DOHH2 (cell line): Measurements from ENCODE around the gene ABITRAM.

ENCODE experiments used
- H3F3A ChIP-seq: fragments of 200-600 bp; sonication (generic), shearing (Covaris generic); 2 replicates; pipeline ENCODE4 v1.6.0; 2016; ENCODE audit warnings: antibody characterized with exemption, mild to moderate bottlenecking; ENCODE audit not compliant: control insufficient read depth, insufficient read depth
- H3K27ac ChIP-seq: fragments of 200-600 bp; sonication (generic); 2 replicates; pipeline ENCODE4 v1.5.1; 2014; ENCODE audit warnings: low read depth, mild to moderate bottlenecking, low read length, moderate library complexity
- H3K27me3 ChIP-seq: fragments of 200-600 bp; sonication (generic); 2 replicates; pipeline ENCODE4 v1.6.1; 2014; ENCODE audit warnings: mild to moderate bottlenecking, low read length, mixed read lengths; ENCODE audit not compliant: control insufficient read depth
- H3K36me3 ChIP-seq: fragments of 200-600 bp; sonication (generic); 2 replicates; pipeline ENCODE4 v1.6.1; 2014; ENCODE audit warnings: mild to moderate bottlenecking, low read length, moderate library complexity, mixed read lengths; ENCODE audit not compliant: control insufficient read depth
- H3K4me1 ChIP-seq: fragments of 200-600 bp; sonication (generic); 2 replicates; pipeline ENCODE4 v1.6.1; 2014; ENCODE audit warnings: mild to moderate bottlenecking, low read length, mixed read lengths; ENCODE audit not compliant: control insufficient read depth
- H3K4me2 ChIP-seq: fragments of 200-600 bp; sonication (generic); 2 replicates; pipeline ENCODE4 v1.6.0; 2014; ENCODE audit warnings: mild to moderate bottlenecking, low read length, moderate library complexity
- H3K4me3 ChIP-seq: fragments of 200-600 bp; sonication (generic); 2 replicates; pipeline ENCODE4 v1.5.1; 2014; ENCODE audit warnings: mild to moderate bottlenecking, low read length, mixed read lengths
- H3K79me2 ChIP-seq: fragments of 200-600 bp; sonication (generic); 2 replicates; pipeline ENCODE4 v1.6.1; 2014; ENCODE audit warnings: mild to moderate bottlenecking, low read length, mixed read lengths; ENCODE audit not compliant: control insufficient read depth
- H3K9me2 ChIP-seq: fragments of 200-600 bp; sonication (generic); replicated peaks from 2 replicates; pipeline ENCODE4 v1.6.1; 2014; ENCODE audit warnings: mild to moderate bottlenecking, low read length, mixed read lengths; ENCODE audit not compliant: control insufficient read depth
- H3K9me3 ChIP-seq: fragments of 200-600 bp; sonication (generic); 2 replicates; pipeline ENCODE4 v1.6.1; 2014; ENCODE audit warnings: antibody characterized with exemption, low read length, mixed read lengths; ENCODE audit not compliant: control insufficient read depth, insufficient read depth
- H4K20me1 ChIP-seq: fragments of 200-600 bp; sonication (generic); 2 replicates; pipeline ENCODE4 v1.6.0; 2014; ENCODE audit warnings: low read depth, mild to moderate bottlenecking, antibody characterized with exemption, low read length, moderate library complexity; ENCODE audit not compliant: control insufficient read depth, insufficient read depth
- EZH2phosphoT487 ChIP-seq: fragments of 200-600 bp; sonication (generic); IDR thresholded peaks from 2 replicates; pipeline ENCODE4 v1.6.1; 2017; ENCODE audit warnings: borderline replicate concordance, mild to moderate bottlenecking, antibody characterized with exemption, low read length, moderate library complexity, mixed read lengths
- TF ChIP-seq, protein P1 (sequence below): fragments of 200-600 bp; sonication (generic); IDR thresholded peaks from one replicate; pipeline ENCODE4 v1.5.1; 2014; ENCODE audit warnings: antibody characterized with exemption, mild to moderate bottlenecking, low read depth, low read length; ENCODE audit not compliant: poor library complexity, severe bottlenecking

Gene ABITRAM

DNA sequence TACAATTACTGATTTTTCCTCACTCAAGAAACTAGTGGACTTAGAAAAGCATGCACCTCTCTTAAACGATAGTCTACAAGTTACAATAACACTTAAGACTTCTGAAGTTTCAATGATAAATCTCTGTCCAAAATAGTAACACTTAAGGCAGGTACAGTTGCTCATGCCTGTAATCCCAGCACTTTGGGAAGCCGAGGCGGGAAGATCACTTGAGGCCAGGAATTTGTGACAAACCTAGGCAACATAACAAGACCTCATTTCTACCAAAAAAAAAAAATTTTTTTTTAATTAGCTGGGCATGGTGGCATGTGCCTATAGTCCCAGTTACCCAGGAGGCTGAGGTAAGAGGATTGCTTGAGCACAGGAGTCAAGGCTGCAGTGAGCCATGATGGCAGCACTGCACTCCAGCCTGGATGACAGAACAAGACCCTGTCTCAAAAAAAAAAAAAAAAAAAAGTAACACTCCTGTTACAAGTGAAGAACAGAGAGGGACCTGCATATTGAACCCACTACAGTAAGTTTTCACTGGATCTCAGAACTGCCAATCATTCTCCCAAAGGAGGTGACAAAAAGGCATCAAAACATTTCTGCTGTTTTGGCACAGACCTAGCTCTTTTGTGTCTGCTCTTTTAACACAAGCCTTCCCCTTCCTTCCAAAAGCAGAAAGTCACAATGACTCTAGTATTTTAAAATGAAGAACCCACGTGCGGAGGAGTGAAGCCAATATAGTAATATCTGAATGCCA is 3.5 kb downstream of the ABITRAM start:
- Histone ChIP-seq H3K27ac (no peak overlapping the region), H3K9me3 (no peaks in the 10 kb centered on the region), H3K27me3 (no peaks in the 10 kb centered on the region), H3K4me2 (no peak overlapping the region), H4K20me1 (no peaks in the 10 kb centered on the region; the same call in 1 of the 2 replicates), H3K36me3 (peaks cover 33% of the 10 kb centered on the region), H3K9me2 (no peaks in the 10 kb centered on the region), H3K79me2 (peaks cover 25% of the 10 kb centered on the region), H3K4me1 (peaks cover 7% of the 10 kb centered on the region), H3F3A (no peaks in the 10 kb centered on the region), H3K4me3 (no peak overlapping the region)
- TF ChIP-seq EZH2phosphoT487 = no peak
- TF ChIP-seq, protein P1, sequence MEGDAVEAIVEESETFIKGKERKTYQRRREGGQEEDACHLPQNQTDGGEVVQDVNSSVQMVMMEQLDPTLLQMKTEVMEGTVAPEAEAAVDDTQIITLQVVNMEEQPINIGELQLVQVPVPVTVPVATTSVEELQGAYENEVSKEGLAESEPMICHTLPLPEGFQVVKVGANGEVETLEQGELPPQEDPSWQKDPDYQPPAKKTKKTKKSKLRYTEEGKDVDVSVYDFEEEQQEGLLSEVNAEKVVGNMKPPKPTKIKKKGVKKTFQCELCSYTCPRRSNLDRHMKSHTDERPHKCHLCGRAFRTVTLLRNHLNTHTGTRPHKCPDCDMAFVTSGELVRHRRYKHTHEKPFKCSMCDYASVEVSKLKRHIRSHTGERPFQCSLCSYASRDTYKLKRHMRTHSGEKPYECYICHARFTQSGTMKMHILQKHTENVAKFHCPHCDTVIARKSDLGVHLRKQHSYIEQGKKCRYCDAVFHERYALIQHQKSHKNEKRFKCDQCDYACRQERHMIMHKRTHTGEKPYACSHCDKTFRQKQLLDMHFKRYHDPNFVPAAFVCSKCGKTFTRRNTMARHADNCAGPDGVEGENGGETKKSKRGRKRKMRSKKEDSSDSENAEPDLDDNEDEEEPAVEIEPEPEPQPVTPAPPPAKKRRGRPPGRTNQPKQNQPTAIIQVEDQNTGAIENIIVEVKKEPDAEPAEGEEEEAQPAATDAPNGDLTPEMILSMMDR = no peak

DNA sequence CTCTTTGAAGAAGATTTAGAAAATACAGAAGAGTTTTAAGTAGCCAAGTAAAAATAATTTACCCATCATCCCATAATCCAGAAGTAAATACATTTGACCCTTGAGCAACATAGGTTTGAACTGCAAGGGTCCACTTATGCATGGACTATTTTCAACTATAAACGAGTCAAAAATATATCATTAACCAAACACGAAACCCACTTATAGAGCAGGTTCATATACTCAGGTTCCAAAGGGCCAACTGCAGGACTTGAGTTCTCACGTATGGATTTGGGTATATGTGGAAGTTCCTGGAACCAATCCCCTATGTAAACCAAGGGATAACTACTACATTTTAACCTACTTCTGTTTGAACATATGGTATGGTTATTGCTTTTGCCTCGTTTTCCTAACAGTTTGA is 5.8 kb downstream of the ABITRAM start:
- Histone ChIP-seq H3K4me3 (no peak overlapping the region), H3K9me3 (no peaks in the 10 kb centered on the region), H4K20me1 (no peaks in the 10 kb centered on the region; the same call in 1 of the 2 replicates), H3K27me3 (no peaks in the 10 kb centered on the region), H3K27ac (no peak overlapping the region), H3K4me2 (no peak overlapping the region), H3K9me2 (no peaks in the 10 kb centered on the region), H3K79me2 (peaks cover 9% of the 10 kb centered on the region), H3K4me1 (peaks cover 5% of the 10 kb centered on the region), H3K36me3 (peaks cover 35% of the 10 kb centered on the region), H3F3A (no peaks in the 10 kb centered on the region)
- TF ChIP-seq EZH2phosphoT487 = no peak
- TF ChIP-seq, protein P1 = no peak

DNA sequence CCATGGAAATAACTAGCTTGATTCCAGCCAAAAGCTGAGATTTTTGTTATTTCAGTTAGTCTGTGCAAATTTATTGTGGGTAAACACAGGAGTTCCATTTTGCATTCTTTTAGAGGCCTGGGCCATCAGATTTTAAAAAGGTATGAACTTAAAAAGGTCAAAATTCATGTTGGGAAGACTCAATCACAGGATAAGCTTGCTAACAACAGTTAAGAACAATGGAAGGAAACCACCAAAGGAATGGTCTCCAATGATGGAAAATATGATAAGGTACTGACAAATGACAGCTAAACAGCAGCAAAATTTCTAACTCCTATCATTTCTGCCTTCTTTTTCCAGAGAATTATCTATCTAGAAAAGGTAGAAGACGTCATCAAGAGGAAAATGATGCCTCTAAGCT is 16.0 kb downstream of the ABITRAM start:
- Histone ChIP-seq H3K4me3 (no peak overlapping the region), H3F3A (0 out of 2 replicates have a peak, but pooled peaks cover 2% of the 10 kb centered on the region), H3K4me1 (peaks cover 6% of the 10 kb centered on the region), H3K9me2 (no peaks in the 10 kb centered on the region), H3K36me3 (no peaks in the 10 kb centered on the region; the same call in 1 of the 2 replicates), H4K20me1 (no peaks in the 10 kb centered on the region), H3K27ac (no peak overlapping the region), H3K4me2 (no peak overlapping the region), H3K27me3 (no peaks in the 10 kb centered on the region), H3K9me3 (no peaks in the 10 kb centered on the region), H3K79me2 (no peaks in the 10 kb centered on the region)
- TF ChIP-seq, protein P1 = no peak
- TF ChIP-seq EZH2phosphoT487 = no peak
